ENCODE data around the gene TMEM63C.

The TMEM63C gene

GRCh38 chr14:77199590-77199989, 18.0 kb downstream of the TMEM63C start:
- Histone ChIP-seq H3K27me3 (ENCODE audit: control insufficient read depth, insufficient read depth, low read length) (no peaks in the 10 kb centered on the region), H3K9me3 (ENCODE audit: control insufficient read depth, insufficient read depth, low read length) (no peaks in the 10 kb centered on the region), H3K27ac (ENCODE audit: low read length) (no peak overlapping the region), H3K4me3 (ENCODE audit: low read length) (no peak overlapping the region), H3K4me1 (ENCODE audit: control insufficient read depth, insufficient read depth, low read length) (no peaks in the 10 kb centered on the region; the same call in 1 of the 2 replicates), H3K36me3 (ENCODE audit: control insufficient read depth, insufficient read depth, low read length) (no peaks in the 10 kb centered on the region)
- DNase-seq (ENCODE audit: low read depth, low spot score) = no peak
- no CpG with 5 or more reads among the region's 12 CpGs for WGBS (ENCODE audit: insufficient coverage, insufficient read length)

GRCh38 chr14:77200406-77200985, 18.9 kb downstream of the TMEM63C start:
- H3K27me3 ChIP-seq (ENCODE audit: control insufficient read depth, insufficient read depth, low read length) = no peaks in the 10 kb centered on the region

GRCh38 chr14:77201696-77202095, 20.1 kb downstream of the TMEM63C start:
- Histone ChIP-seq H3K36me3 (ENCODE audit: control insufficient read depth, insufficient read depth, low read length) (no peaks in the 10 kb centered on the region), H3K9me3 (ENCODE audit: control insufficient read depth, insufficient read depth, low read length) (no peaks in the 10 kb centered on the region), H3K4me3 (ENCODE audit: low read length) (no peak overlapping the region), H3K27ac (ENCODE audit: low read length) (no peak overlapping the region), H3K4me1 (ENCODE audit: control insufficient read depth, insufficient read depth, low read length) (no peaks in the 10 kb centered on the region; the same call in 1 of the 2 replicates), H3K27me3 (ENCODE audit: control insufficient read depth, insufficient read depth, low read length) (no peaks in the 10 kb centered on the region)
- WGBS (ENCODE audit: insufficient coverage, insufficient read length) = no CpG with 5 or more reads among the region's 4 CpGs
- no peak for DNase-seq (ENCODE audit: low read depth, low spot score)

More at GRCh38 chr14:77200406-77200985, 18.9 kb downstream of the TMEM63C start:
- Histone ChIP-seq H3K27ac (ENCODE audit: low read length) (no peak overlapping the region), H3K9me3 (ENCODE audit: control insufficient read depth, insufficient read depth, low read length) (no peaks in the 10 kb centered on the region), H3K4me3 (ENCODE audit: low read length) (no peak overlapping the region), H3K36me3 (ENCODE audit: control insufficient read depth, insufficient read depth, low read length) (no peaks in the 10 kb centered on the region), H3K4me1 (ENCODE audit: control insufficient read depth, insufficient read depth, low read length) (no peaks in the 10 kb centered on the region; the same call in 1 of the 2 replicates)
- WGBS (ENCODE audit: insufficient coverage, insufficient read length) = no CpG with 5 or more reads among the region's 7 CpGs
- DNase-seq (ENCODE audit: low read depth, low spot score) = no peak

GRCh38 chr14:77203611-77204458, 22.2 kb downstream of the TMEM63C start:
- Histone ChIP-seq H3K27ac (ENCODE audit: low read length) (no peak overlapping the region), H3K4me3 (ENCODE audit: low read length) (no peak overlapping the region), H3K36me3 (ENCODE audit: control insufficient read depth, insufficient read depth, low read length) (no peaks in the 10 kb centered on the region), H3K4me1 (ENCODE audit: control insufficient read depth, insufficient read depth, low read length) (no peaks in the 10 kb centered on the region; the same call in 1 of the 2 replicates), H3K27me3 (ENCODE audit: control insufficient read depth, insufficient read depth, low read length) (no peaks in the 10 kb centered on the region), H3K9me3 (ENCODE audit: control insufficient read depth, insufficient read depth, low read length) (no peaks in the 10 kb centered on the region)
- DNase-seq (ENCODE audit: low read depth, low spot score) = no peak
- WGBS (ENCODE audit: insufficient coverage, insufficient read length) = no CpG with 5 or more reads among the region's 5 CpGs

- H3K4me1 ChIP-seq (ENCODE audit: control insufficient read depth, insufficient read depth, low read length) = no peaks in the 10 kb centered on the region; the same call in 1 of the 2 replicates
- no peaks in the 10 kb centered on the region for H3K27me3 ChIP-seq (ENCODE audit: control insufficient read depth, insufficient read depth, low read length)
- WGBS (ENCODE audit: insufficient coverage, insufficient read length) = no CpG with 5 or more reads among the region's 6 CpGs
- no peak for DNase-seq (ENCODE audit: low read depth, low spot score)
- no peaks in the 10 kb centered on the region for H3K36me3 ChIP-seq (ENCODE audit: control insufficient read depth, insufficient read depth, low read length)
- H3K27ac ChIP-seq (ENCODE audit: low read length) = no peak overlapping the region
- no peaks in the 10 kb centered on the region for H3K9me3 ChIP-seq (ENCODE audit: control insufficient read depth, insufficient read depth, low read length)
- H3K4me3 ChIP-seq (ENCODE audit: low read length) = no peak overlapping the region
These were observed 22.8 kb downstream of the TMEM63C start for GRCh38 chr14:77204459-77204771.

- WGBS (ENCODE audit: insufficient coverage, insufficient read length) = no CpG with 5 or more reads among the region's 1 CpG
- no peaks in the 10 kb centered on the region for H3K36me3 ChIP-seq (ENCODE audit: control insufficient read depth, insufficient read depth, low read length)
- no peaks in the 10 kb centered on the region for H3K27me3 ChIP-seq (ENCODE audit: control insufficient read depth, insufficient read depth, low read length)
- no peaks in the 10 kb centered on the region; the same call in 1 of the 2 replicates for H3K4me1 ChIP-seq (ENCODE audit: control insufficient read depth, insufficient read depth, low read length)
- no peak for DNase-seq (ENCODE audit: low read depth, low spot score)
- H3K9me3 ChIP-seq (ENCODE audit: control insufficient read depth, insufficient read depth, low read length) = no peaks in the 10 kb centered on the region
- no peak overlapping the region for H3K4me3 ChIP-seq (ENCODE audit: low read length)
- H3K27ac ChIP-seq (ENCODE audit: low read length) = no peak overlapping the region
These were observed 23.3 kb downstream of the TMEM63C start for GRCh38 chr14:77204907-77205306.

GRCh38 chr14:77205566-77205965, 24.0 kb downstream of the TMEM63C start:
- no peaks in the 10 kb centered on the region for H3K27me3 ChIP-seq (ENCODE audit: control insufficient read depth, insufficient read depth, low read length)
- no peak for DNase-seq (ENCODE audit: low read depth, low spot score)
- H3K4me1 ChIP-seq (ENCODE audit: control insufficient read depth, insufficient read depth, low read length) = no peaks in the 10 kb centered on the region; the same call in 1 of the 2 replicates
- H3K9me3 ChIP-seq (ENCODE audit: control insufficient read depth, insufficient read depth, low read length) = no peaks in the 10 kb centered on the region
- no peak overlapping the region for H3K4me3 ChIP-seq (ENCODE audit: low read length)
- WGBS (ENCODE audit: insufficient coverage, insufficient read length) = no CpG with 5 or more reads among the region's 4 CpGs
- H3K36me3 ChIP-seq (ENCODE audit: control insufficient read depth, insufficient read depth, low read length) = no peaks in the 10 kb centered on the region
- H3K27ac ChIP-seq (ENCODE audit: low read length) = no peak overlapping the region

- no peak overlapping the region for H3K4me3 ChIP-seq (ENCODE audit: low read length)
- no CpG with 5 or more reads among the region's 2 CpGs for WGBS (ENCODE audit: insufficient coverage, insufficient read length)
- no peaks in the 10 kb centered on the region for H3K9me3 ChIP-seq (ENCODE audit: control insufficient read depth, insufficient read depth, low read length)
- H3K36me3 ChIP-seq (ENCODE audit: control insufficient read depth, insufficient read depth, low read length) = no peaks in the 10 kb centered on the region
- DNase-seq (ENCODE audit: low read depth, low spot score) = no peak
- no peaks in the 10 kb centered on the region for H3K27me3 ChIP-seq (ENCODE audit: control insufficient read depth, insufficient read depth, low read length)
- H3K4me1 ChIP-seq (ENCODE audit: control insufficient read depth, insufficient read depth, low read length) = no peaks in the 10 kb centered on the region; the same call in 1 of the 2 replicates
- H3K27ac ChIP-seq (ENCODE audit: low read length) = no peak overlapping the region
These were observed 24.7 kb downstream of the TMEM63C start for GRCh38 chr14:77206261-77206824.

GRCh38 chr14:77206877-77207389, 25.3 kb downstream of the TMEM63C start:
- Histone ChIP-seq H3K36me3 (ENCODE audit: control insufficient read depth, insufficient read depth, low read length) (no peaks in the 10 kb centered on the region), H3K27ac (ENCODE audit: low read length) (no peak overlapping the region), H3K4me1 (ENCODE audit: control insufficient read depth, insufficient read depth, low read length) (no peaks in the 10 kb centered on the region; the same call in 1 of the 2 replicates), H3K4me3 (ENCODE audit: low read length) (no peak overlapping the region), H3K27me3 (ENCODE audit: control insufficient read depth, insufficient read depth, low read length) (no peaks in the 10 kb centered on the region), H3K9me3 (ENCODE audit: control insufficient read depth, insufficient read depth, low read length) (no peaks in the 10 kb centered on the region)
- DNase-seq (ENCODE audit: low read depth, low spot score) = no peak
- no CpG with 5 or more reads among the region's 2 CpGs for WGBS (ENCODE audit: insufficient coverage, insufficient read length)

- Histone ChIP-seq H3K36me3 (ENCODE audit: control insufficient read depth, insufficient read depth, low read length) (no peaks in the 10 kb centered on the region), H3K27me3 (ENCODE audit: control insufficient read depth, insufficient read depth, low read length) (no peaks in the 10 kb centered on the region)
- no CpG with 5 or more reads among the region's 10 CpGs for WGBS (ENCODE audit: insufficient coverage, insufficient read length)
These were observed 26.8 kb downstream of the TMEM63C start for GRCh38 chr14:77208291-77208978.

More at GRCh38 chr14:77208291-77208978, 26.8 kb downstream of the TMEM63C start:
- H3K27ac ChIP-seq (ENCODE audit: low read length) = no peak overlapping the region
- no peak overlapping the region for H3K4me3 ChIP-seq (ENCODE audit: low read length)
- no peaks in the 10 kb centered on the region; the same call in 1 of the 2 replicates for H3K4me1 ChIP-seq (ENCODE audit: control insufficient read depth, insufficient read depth, low read length)
- DNase-seq (ENCODE audit: low read depth, low spot score) = no peak
- H3K9me3 ChIP-seq (ENCODE audit: control insufficient read depth, insufficient read depth, low read length) = no peaks in the 10 kb centered on the region
